AG04450 (cell line): ENCODE results near the gene UQCRC1. TPM values are rescaled to one million over a fixed set of nuclear protein-coding genes. Genes with fewer than 3 reads are reported as not detected.
A peak's percentile ranks its signal among the peaks of the same experiment; 100 is the strongest.

Experiments
- CTCF ChIA-PET: fragments of 300-600, 350-600 bp; formaldehyde crosslinking; extraction: SDS; loops from one replicate; lab custom pipeline; 2022; ENCODE audit warnings: antibody characterized with exemption, inconsistent platforms; lab: Charles Lee
- POLR2A ChIA-PET: fragments of 350-600 bp; formaldehyde crosslinking; extraction: SDS; loops from one replicate; lab custom pipeline; 2021; ENCODE audit warnings: antibody characterized with exemption, inconsistent platforms; lab: Yijun Ruan, JAX
- DNase-seq: peaks from one replicate; pipeline ENCODE4 v3.0.0-alpha.2; 2011; ENCODE audit warnings: low read depth, low spot score
- H3K27ac ChIP-seq: one replicate; pipeline ENCODE4 v1.5.1; 2012; ENCODE audit warnings: low read depth, low read length, control low read depth
- H3K27me3 ChIP-seq: one replicate; pipeline ENCODE4 v1.6.0; 2012; ENCODE audit warnings: low read length; ENCODE audit not compliant: control insufficient read depth, insufficient read depth
- H3K4me3 ChIP-seq: 2 replicates; pipeline ENCODE4 v1.5.1; 2011; ENCODE audit warnings: mild to moderate bottlenecking, low read depth, low read length, control low read depth
- H3K9me3 ChIP-seq: 2 replicates; pipeline ENCODE4 v1.5.1; 2012; ENCODE audit warnings: low read length; ENCODE audit not compliant: control insufficient read depth, insufficient read depth
- CTCF ChIP-seq: IDR thresholded peaks from 2 replicates; pipeline ENCODE4 v1.5.1; 2011; ENCODE audit warnings: low read depth, low read length, control low read depth, inconsistent platforms
- polyA plus RNA-seq: library from polyadenylated mRNA; depleted of rRNA; stranded (reverse); fragments of >200 nt; gene quantifications from 2 replicates; pipeline ENCODE4 v1.2.3, GENCODE V29; 2011

Gene UQCRC1
- polyA plus RNA-seq, 1 experiment, result 379 TPM

- H3K9me3 ChIP-seq, result peaks cover 19% of the 10 kb centered on the region
- no peak for TF ChIP-seq CTCF
- POLR2A ChIA-PET, result no interaction called here
- H3K27ac ChIP-seq, result no peak overlapping the region
- no peak overlapping the region for H3K4me3 ChIP-seq
- CTCF ChIA-PET, result no interaction called here
- no peaks in the 10 kb centered on the region for H3K27me3 ChIP-seq
- DNase-seq, result no peak
These were observed 8.1 kb upstream of the UQCRC1 start for GRCh38 chr3:48617559-48617958.

- Histone ChIP-seq H3K9me3 (peaks cover 19% of the 10 kb centered on the region), H3K4me3 (no peak overlapping the region), H3K27ac (peak overlapping the region; percentile 86), H3K27me3 (no peaks in the 10 kb centered on the region)
- ChIA-PET POLR2A (no interaction called here), CTCF (interaction anchor here (0.7 to 4.0 kb wide), 2 partner anchors 22 to 284 kb away, joined by 3 to 18 read pairs; partner anchors contain the start of gene SLC26A6)
- no peak for TF ChIP-seq CTCF
- DNase-seq, result peak; percentile 48
These were observed 4.6 kb upstream of the UQCRC1 start for GRCh38 chr3:48614044-48614443.

DNA sequence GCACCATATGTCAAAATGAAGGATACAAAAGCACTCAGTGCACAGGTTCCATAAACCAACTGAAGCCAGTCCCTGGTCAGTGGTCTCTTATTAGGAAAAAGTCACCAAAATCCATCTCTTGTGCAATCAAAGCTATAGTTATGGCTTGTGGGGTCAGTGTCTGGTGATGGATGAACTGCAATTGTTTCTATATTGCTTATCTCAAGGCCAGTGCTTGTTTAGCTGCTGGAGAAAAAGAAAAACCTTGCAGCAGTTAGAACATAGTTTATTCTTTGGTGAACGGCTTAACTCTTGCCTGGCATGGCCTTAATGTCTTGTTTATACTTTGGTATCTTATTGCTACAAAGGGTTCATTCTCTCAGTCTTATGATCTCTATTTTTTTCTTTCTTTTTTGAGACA lies 2.9 kb upstream of the UQCRC1 start:
- H3K9me3 ChIP-seq, result peaks cover 10% of the 10 kb centered on the region
- no peak overlapping the region for H3K4me3 ChIP-seq
- ChIA-PET CTCF (interaction anchor here (0.7 to 4.0 kb wide), 2 partner anchors 23 to 176 kb away, joined by 3 to 18 read pairs; partner anchors contain the start of gene SLC26A6), POLR2A (interaction anchor here (0.6 to 1.6 kb wide), 6 partner anchors 14 to 910 kb away, joined by 3 to 11 read pairs (median 4); partner anchors contain the start of gene SLC26A6)
- no peak for DNase-seq
- H3K27me3 ChIP-seq, result no peaks in the 10 kb centered on the region
- peak overlapping the region; percentile 47 for H3K27ac ChIP-seq
- no peak for TF ChIP-seq CTCF

- CTCF ChIA-PET, result no interaction called here
- H3K9me3 ChIP-seq, result no peaks in the 10 kb centered on the region; the same call in 1 of the 2 replicates
- no peak overlapping the region for H3K27ac ChIP-seq
- no peak for DNase-seq
- POLR2A ChIA-PET, result no interaction called here
- no peaks in the 10 kb centered on the region for H3K27me3 ChIP-seq
- no peak for TF ChIP-seq CTCF
- H3K4me3 ChIP-seq, result no peak overlapping the region
These were observed 1.9 kb downstream of the UQCRC1 start for GRCh38 chr3:48607519-48607918.

DNA sequence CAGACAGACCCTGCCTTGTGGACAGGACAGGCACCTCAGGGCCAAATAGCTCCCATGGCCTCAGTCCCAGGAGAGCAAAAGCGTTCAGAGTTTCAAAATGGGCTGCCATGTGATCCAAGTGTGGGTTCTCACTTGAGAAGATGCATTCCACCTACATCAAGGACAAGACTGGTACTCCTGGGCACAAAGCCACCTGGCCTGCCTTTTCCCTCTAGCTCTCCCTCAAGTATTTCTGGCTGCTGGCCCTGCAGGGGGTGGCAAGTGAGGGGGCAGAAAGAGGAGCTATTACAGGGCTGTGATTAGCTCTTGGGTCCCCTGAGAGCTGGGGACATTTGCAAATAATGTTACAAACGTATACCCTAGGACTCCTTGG lies 7.8 kb downstream of the UQCRC1 start:
- CTCF ChIA-PET, result interaction anchor here (1.1 kb wide), 1 partner anchor 34 kb away, joined by 4 read pairs; the partner anchor contains the start of gene SLC26A6
- no peak for TF ChIP-seq CTCF
- no peaks in the 10 kb centered on the region for H3K9me3 ChIP-seq
- POLR2A ChIA-PET, result interaction anchor here (0.6 to 0.7 kb wide), 3 partner anchors 12 to 95 kb away, joined by 3 to 4 read pairs (median 4); no protein-coding TSS in a partner anchor
- no peak overlapping the region for H3K27ac ChIP-seq
- no peaks in the 10 kb centered on the region for H3K27me3 ChIP-seq
- DNase-seq, result no peak
- H3K4me3 ChIP-seq, result no peak overlapping the region
